IMR-90 (cell line): Measurements from ENCODE around the gene ADGRA1. TPM values are rescaled to one million over a fixed set of nuclear protein-coding genes. Genes with fewer than 3 reads are reported as not detected.

Source experiments
- ATAC-seq: fragments of 200-7000 bp; cut with Tn5 transposase; 2 replicates; pipeline ENCODE4 v1.9.1; 2020; ENCODE audit warnings: low read depth, mild to moderate bottlenecking, moderate library complexity
- BruUV-seq: library from RNA; stranded (reverse); fragments of 400-500 nt; replicated peaks from 2 replicates; lab custom pipeline; 2021; lab: Mats Ljungman, UMichigan
- CTCF ChIA-PET: fragments of 300-600 bp; formaldehyde crosslinking; extraction: SDS; loops from one replicate; lab custom pipeline; 2021; ENCODE audit warnings: antibody characterized with exemption; lab: Yijun Ruan, JAX
- POLR2A ChIA-PET: fragments of 300-600 bp; sonication (Branson Sonifier 250); formaldehyde crosslinking; loops from one replicate; lab custom pipeline; 2022; ENCODE audit warnings: antibody characterized with exemption; ENCODE audit not compliant: unreplicated experiment; lab: Charles Lee
- DNase-seq: peaks from one replicate; pipeline ENCODE4 v3.0.0; 2013
- H2AFZ ChIP-seq: replicated peaks from 2 replicates; pipeline ENCODE3; 2013; ENCODE audit warnings: low read length, mild to moderate bottlenecking; ENCODE audit not compliant: poor library complexity
- H2AK5ac ChIP-seq: 2 replicates; pipeline ENCODE4 v1.6.1; 2013; ENCODE audit warnings: low read depth, low read length, inconsistent platforms
- H2AK9ac ChIP-seq: replicated peaks from 2 replicates; pipeline ENCODE3; 2013; ENCODE audit warnings: mild to moderate bottlenecking, low read depth, low read length, moderate library complexity; ENCODE audit not compliant: poor library complexity
- H2BK120ac ChIP-seq: 2 replicates; pipeline ENCODE4 v1.6.1; 2013; ENCODE audit warnings: low read depth, low read length, inconsistent platforms
- H2BK15ac ChIP-seq: 3 replicates; pipeline ENCODE4 v1.6.1; 2013; ENCODE audit warnings: low read depth, low read length, inconsistent platforms
- H2BK20ac ChIP-seq: 2 replicates; pipeline ENCODE4 v1.6.1; 2013; ENCODE audit warnings: low read depth, mild to moderate bottlenecking, inconsistent platforms, low read length, moderate library complexity
- H2BK5ac ChIP-seq: 2 replicates; pipeline ENCODE4 v1.6.1; 2013; ENCODE audit warnings: mild to moderate bottlenecking, low read depth, low read length, inconsistent platforms; ENCODE audit not compliant: poor library complexity, severe bottlenecking
- H3K14ac ChIP-seq: replicated peaks from 2 replicates; pipeline ENCODE4 v1.6.1; 2013; ENCODE audit warnings: low read depth, low read length, inconsistent platforms
- H3K18ac ChIP-seq: 2 replicates; pipeline ENCODE4 v1.6.1; 2013; ENCODE audit warnings: low read depth, low read length, control low read depth
- H3K23ac ChIP-seq: 2 replicates; pipeline ENCODE4 v1.6.1; 2013; ENCODE audit warnings: low read depth, low read length, inconsistent platforms
- H3K27ac ChIP-seq: 2 replicates; pipeline ENCODE4 v1.5.1; 2013; ENCODE audit warnings: mild to moderate bottlenecking, control low read depth, low read length; ENCODE audit not compliant: insufficient read depth
- H3K27me3 ChIP-seq: 2 replicates; pipeline ENCODE4 v1.6.1; 2013; ENCODE audit warnings: low read length; ENCODE audit not compliant: control insufficient read depth, insufficient read depth
- H3K36me3 ChIP-seq: 2 replicates; pipeline ENCODE4 v1.6.1; 2013; ENCODE audit warnings: low read length, mixed read lengths; ENCODE audit not compliant: control insufficient read depth, insufficient read depth
- H3K4ac ChIP-seq: 2 replicates; pipeline ENCODE4 v1.6.1; 2013; ENCODE audit warnings: low read depth, low read length, inconsistent platforms
- H3K4me1 ChIP-seq: 2 replicates; pipeline ENCODE4 v1.6.1; 2013; ENCODE audit warnings: low read length, mixed read lengths; ENCODE audit not compliant: control insufficient read depth, insufficient read depth
- H3K4me2 ChIP-seq: 2 replicates; pipeline ENCODE4 v1.6.1; 2013; ENCODE audit warnings: low read depth, mild to moderate bottlenecking, control low read depth, low read length, moderate library complexity
- H3K4me3 ChIP-seq: 2 replicates; pipeline ENCODE4 v1.5.1; 2013; ENCODE audit warnings: low read depth, mild to moderate bottlenecking, control low read depth, low read length, moderate library complexity; ENCODE audit not compliant: insufficient read depth
- H3K56ac ChIP-seq: 2 replicates; pipeline ENCODE4 v1.6.1; 2013; ENCODE audit warnings: low read length, inconsistent platforms; ENCODE audit not compliant: insufficient read depth; ENCODE audit errors: extremely low read depth
- H3K79me1 ChIP-seq, 2 experiments: 2 replicates each; pipeline ENCODE4 v1.6.1; 2013; ENCODE audit warnings: low read length in 2 of 2, inconsistent platforms in 1 of 2, low read depth in 1 of 2
- H3K9ac ChIP-seq: 2 replicates; pipeline ENCODE4 v1.6.1; 2013; ENCODE audit warnings: low read depth, low read length, control low read depth
- H3K9me1 ChIP-seq: 2 replicates; pipeline ENCODE4 v1.6.1; 2013; ENCODE audit warnings: low read length, inconsistent platforms; ENCODE audit not compliant: insufficient read depth
- H3K9me3 ChIP-seq: 2 replicates; pipeline ENCODE4 v1.6.1; 2013; ENCODE audit warnings: low read length; ENCODE audit not compliant: control insufficient read depth, insufficient read depth
- H4K20me1 ChIP-seq: 2 replicates; pipeline ENCODE4 v1.6.1; 2013; ENCODE audit warnings: low read length, inconsistent platforms; ENCODE audit not compliant: insufficient read depth
- H4K5ac ChIP-seq: 2 replicates; pipeline ENCODE4 v1.6.1; 2013; ENCODE audit warnings: mild to moderate bottlenecking, low read depth, low read length, control low read depth
- H4K8ac ChIP-seq, 2 experiments: 2 replicates each; pipeline ENCODE4 v1.6.1; 2013; ENCODE audit warnings: low read depth in 2 of 2, low read length in 2 of 2, control low read depth in 1 of 2, inconsistent platforms in 1 of 2
- H4K91ac ChIP-seq: 2 replicates; pipeline ENCODE4 v1.6.1; 2013; ENCODE audit warnings: low read depth, low read length, inconsistent platforms; ENCODE audit not compliant: insufficient read depth
- BHLHE40 ChIP-seq: fragments of 150-350 bp; IDR thresholded peaks from 2 replicates; pipeline ENCODE4 v1.6.1; 2016; ENCODE audit warnings: mild to moderate bottlenecking, low read depth, low read length
- CEBPB ChIP-seq: IDR thresholded peaks from 2 replicates; pipeline ENCODE4 v1.6.1; 2012; ENCODE audit warnings: low read depth, low read length, improper control_type of control experiment
- CHD1 ChIP-seq: IDR thresholded peaks from 2 replicates; pipeline ENCODE4 v1.6.1; 2012; ENCODE audit warnings: low read depth, low read length, improper control_type of control experiment
- FOS ChIP-seq: fragments of 150-350 bp; IDR thresholded peaks from 2 replicates; pipeline ENCODE4 v1.6.1; 2016; ENCODE audit warnings: low read depth, low read length
- MAFK ChIP-seq: IDR thresholded peaks from 2 replicates; pipeline ENCODE4 v1.6.1; 2012; ENCODE audit warnings: low read depth, low read length, improper control_type of control experiment
- MAZ ChIP-seq: IDR thresholded peaks from 2 replicates; pipeline ENCODE4 v1.6.1; 2012; ENCODE audit warnings: low read depth, mild to moderate bottlenecking, low read length, improper control_type of control experiment, moderate library complexity, borderline replicate concordance
- MXI1 ChIP-seq: IDR thresholded peaks from 2 replicates; pipeline ENCODE4 v1.6.1; 2012; ENCODE audit warnings: low read depth, mild to moderate bottlenecking, low read length, moderate library complexity, borderline replicate concordance
- POLR2A ChIP-seq: IDR thresholded peaks from 2 replicates; pipeline ENCODE4 v1.6.1; 2012; ENCODE audit warnings: mild to moderate bottlenecking, low read depth, low read length
- RAD21 ChIP-seq: IDR thresholded peaks from 2 replicates; pipeline ENCODE4 v1.6.1; 2012; ENCODE audit warnings: low read length, improper control_type of control experiment
- RFX5 ChIP-seq: IDR thresholded peaks from 2 replicates; pipeline ENCODE4 v1.8.0; 2012; ENCODE audit warnings: low read depth, mild to moderate bottlenecking, low read length, moderate library complexity
- SMC3 ChIP-seq: fragments of 150-350 bp; IDR thresholded peaks from 2 replicates; pipeline ENCODE4 v1.6.1; 2016; ENCODE audit warnings: low read depth, mild to moderate bottlenecking, antibody characterized with exemption, low read length, moderate library complexity
- WGBS, 2 experiments: methylation state at CpG; one replicate each; pipeline versions ENCODE4 v1.1.5 to v1.1.7; 2013; ENCODE audit warnings: missing lambda C conversion rate in 2 of 2; ENCODE audit not compliant: insufficient read length in 1 of 2; ENCODE audit errors: extremely low coverage in 2 of 2; 5-methylcytosine and 5-hydroxymethylcytosine counted together
- dilution Hi-C: fragments of 300-500 bp; cut with HindIII; formaldehyde crosslinking; loops from one replicate; pipeline ENCODE4 v1.14.3; 2018; ENCODE audit warnings: low sequenced_read_pairs; ENCODE audit not compliant: unreplicated experiment
- in situ Hi-C: fragments of 300-500 bp; cut with MboI; formaldehyde crosslinking; loops from 3 replicates; pipeline ENCODE4 v1.14.3; 2019; ENCODE audit warnings: low sequenced_read_pairs, inconsistent platforms, mixed read lengths
- intact Hi-C: fragments of 100-400 bp; cut with micrococcal nuclease; formaldehyde crosslinking; loops from 2 replicates; pipeline ENCODE4 v1.10.0; 2022
- polyA plus RNA-seq, 3 experiments: library from polyadenylated mRNA; depleted of rRNA; stranded (reverse); fragments of >200 nt; gene quantifications; 2 replicates each; pipeline ENCODE4 v1.2.3, GENCODE V29; 2012; ENCODE audit warnings: low replicate concordance in 1 of 3
- total RNA-seq: library from RNA; depleted of rRNA; stranded (reverse); fragments of >200 nt; gene quantifications from 2 replicates; pipeline ENCODE4 v1.2.3, GENCODE V29; 2012
- TF ChIP-seq, protein P1 (sequence below): fragments of 150-350 bp; IDR thresholded peaks from 2 replicates; pipeline ENCODE4 v1.6.1; 2016; ENCODE audit warnings: low read depth, mild to moderate bottlenecking, low read length, moderate library complexity, borderline replicate concordance
- TF ChIP-seq, protein P2 (sequence below): conservative IDR thresholded peaks from 2 replicates; pipeline ENCODE4 v1.5.1; 2012; ENCODE audit warnings: mild to moderate bottlenecking, low read depth, low read length, improper control_type of control experiment
- TF ChIP-seq, protein P3 (sequence below): fragments of 150-350 bp; IDR thresholded peaks from 2 replicates; pipeline ENCODE4 v1.6.1; 2017; ENCODE audit warnings: mild to moderate bottlenecking, antibody characterized with exemption, low read length, low read depth

Gene ADGRA1
- total and polyA plus RNA-seq, 2 of the 4 experiments (the other 2 are of a cell fraction) = not detected

DNA sequence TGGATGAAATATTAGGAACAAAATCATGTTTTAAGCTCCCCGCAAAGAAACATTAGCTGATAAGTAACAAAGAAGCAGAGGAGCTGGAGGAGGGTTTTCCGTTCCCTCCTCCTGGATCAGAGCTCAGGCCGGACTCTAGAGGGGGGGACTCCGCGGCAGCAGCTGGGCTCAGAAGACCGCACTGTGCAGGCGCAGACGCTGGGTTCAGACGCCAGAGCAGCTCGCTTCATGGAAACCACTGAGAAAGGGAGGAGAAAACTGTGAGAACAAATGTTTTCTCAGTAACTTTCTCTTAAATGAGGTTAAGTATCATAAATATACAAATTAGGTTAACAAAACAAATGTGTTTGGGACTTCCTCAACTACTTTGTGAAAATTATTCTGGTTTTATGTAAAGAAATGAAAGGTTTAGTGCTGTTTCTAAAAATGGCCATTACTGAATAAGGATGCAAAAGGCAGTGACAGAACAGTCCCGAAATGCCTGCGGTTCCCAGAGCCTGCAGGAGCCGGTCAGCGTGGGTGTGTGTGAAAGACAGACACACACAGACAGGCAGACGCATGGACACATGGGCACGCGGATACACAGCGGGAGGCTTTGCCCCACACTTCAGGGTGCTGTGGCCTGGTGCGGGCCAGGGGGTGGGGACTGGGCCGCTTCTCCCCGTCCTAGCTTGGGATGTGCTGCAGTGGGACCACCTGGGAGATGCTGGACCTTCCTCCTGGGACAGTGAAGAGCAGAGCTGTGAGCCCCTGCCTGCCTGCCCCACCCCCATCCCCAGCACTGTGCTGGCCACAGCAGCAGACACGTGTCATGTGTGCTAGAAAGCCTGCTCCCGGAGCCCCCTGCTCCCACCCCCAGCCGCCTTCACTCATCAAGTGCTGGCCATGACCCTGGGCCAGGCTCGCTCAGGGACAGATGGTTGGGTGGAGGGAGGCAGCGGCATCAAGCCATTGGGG lies 20.3 kb upstream of the ADGRA1 start:
- H2AK5ac ChIP-seq = no peak overlapping the region
- no peaks in the 10 kb centered on the region; the same call in 1 of the 2 replicates for H3K9me3 ChIP-seq
- no peaks in the 10 kb centered on the region for H3K36me3 ChIP-seq
- no peak overlapping the region for H3K9ac ChIP-seq
- no peaks in the 10 kb centered on the region for H3K79me1 ChIP-seq
- H3K14ac ChIP-seq = no peak overlapping the region
- 34% methylated on average over 6 of the region's 26 CpGs; no CpG with 5 or more reads in 1 of the 2 experiments for WGBS, 2 experiments
- H4K8ac ChIP-seq = no peak overlapping the region
- no peaks in the 10 kb centered on the region; the same call in 1 of the 2 replicates for H3K27me3 ChIP-seq
- no peak overlapping the region for H3K4ac ChIP-seq
- H4K5ac ChIP-seq = no peak overlapping the region
- no peak overlapping the region for H2BK5ac ChIP-seq
- no peak overlapping the region for H2BK120ac ChIP-seq
- no peak overlapping the region for H3K27ac ChIP-seq
- ChIA-PET CTCF (no interaction called here), POLR2A (no interaction called here)
- TF ChIP-seq, protein P1, sequence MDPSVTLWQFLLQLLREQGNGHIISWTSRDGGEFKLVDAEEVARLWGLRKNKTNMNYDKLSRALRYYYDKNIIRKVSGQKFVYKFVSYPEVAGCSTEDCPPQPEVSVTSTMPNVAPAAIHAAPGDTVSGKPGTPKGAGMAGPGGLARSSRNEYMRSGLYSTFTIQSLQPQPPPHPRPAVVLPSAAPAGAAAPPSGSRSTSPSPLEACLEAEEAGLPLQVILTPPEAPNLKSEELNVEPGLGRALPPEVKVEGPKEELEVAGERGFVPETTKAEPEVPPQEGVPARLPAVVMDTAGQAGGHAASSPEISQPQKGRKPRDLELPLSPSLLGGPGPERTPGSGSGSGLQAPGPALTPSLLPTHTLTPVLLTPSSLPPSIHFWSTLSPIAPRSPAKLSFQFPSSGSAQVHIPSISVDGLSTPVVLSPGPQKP = no peak
- TF ChIP-seq MXI1 (no peak), POLR2A (no peak), SMC3 (no peak), MAZ (no peak), CEBPB (no peak), CHD1 (no peak), RFX5 (no peak), FOS (no peak), MAFK (no peak), BHLHE40 (no peak), RAD21 (no peak)
- TF ChIP-seq, protein P2, sequence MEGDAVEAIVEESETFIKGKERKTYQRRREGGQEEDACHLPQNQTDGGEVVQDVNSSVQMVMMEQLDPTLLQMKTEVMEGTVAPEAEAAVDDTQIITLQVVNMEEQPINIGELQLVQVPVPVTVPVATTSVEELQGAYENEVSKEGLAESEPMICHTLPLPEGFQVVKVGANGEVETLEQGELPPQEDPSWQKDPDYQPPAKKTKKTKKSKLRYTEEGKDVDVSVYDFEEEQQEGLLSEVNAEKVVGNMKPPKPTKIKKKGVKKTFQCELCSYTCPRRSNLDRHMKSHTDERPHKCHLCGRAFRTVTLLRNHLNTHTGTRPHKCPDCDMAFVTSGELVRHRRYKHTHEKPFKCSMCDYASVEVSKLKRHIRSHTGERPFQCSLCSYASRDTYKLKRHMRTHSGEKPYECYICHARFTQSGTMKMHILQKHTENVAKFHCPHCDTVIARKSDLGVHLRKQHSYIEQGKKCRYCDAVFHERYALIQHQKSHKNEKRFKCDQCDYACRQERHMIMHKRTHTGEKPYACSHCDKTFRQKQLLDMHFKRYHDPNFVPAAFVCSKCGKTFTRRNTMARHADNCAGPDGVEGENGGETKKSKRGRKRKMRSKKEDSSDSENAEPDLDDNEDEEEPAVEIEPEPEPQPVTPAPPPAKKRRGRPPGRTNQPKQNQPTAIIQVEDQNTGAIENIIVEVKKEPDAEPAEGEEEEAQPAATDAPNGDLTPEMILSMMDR = no peak
- TF ChIP-seq, protein P3, sequence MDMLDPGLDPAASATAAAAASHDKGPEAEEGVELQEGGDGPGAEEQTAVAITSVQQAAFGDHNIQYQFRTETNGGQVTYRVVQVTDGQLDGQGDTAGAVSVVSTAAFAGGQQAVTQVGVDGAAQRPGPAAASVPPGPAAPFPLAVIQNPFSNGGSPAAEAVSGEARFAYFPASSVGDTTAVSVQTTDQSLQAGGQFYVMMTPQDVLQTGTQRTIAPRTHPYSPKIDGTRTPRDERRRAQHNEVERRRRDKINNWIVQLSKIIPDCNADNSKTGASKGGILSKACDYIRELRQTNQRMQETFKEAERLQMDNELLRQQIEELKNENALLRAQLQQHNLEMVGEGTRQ = no peak
- in situ Hi-C loops (no loop called here), dilution Hi-C loops (no loop called here), intact Hi-C loops (no loop called here)
- H4K20me1 ChIP-seq = no peaks in the 10 kb centered on the region
- no TSS peak for BruUV-seq
- no peak overlapping the region for H2BK15ac ChIP-seq
- H2BK20ac ChIP-seq = no peak overlapping the region
- no peaks in the 10 kb centered on the region for H3K9me1 ChIP-seq
- no peak overlapping the region for H3K4me3 ChIP-seq
- H2AK9ac ChIP-seq = no peak overlapping the region
- H3K18ac ChIP-seq = no peak overlapping the region
- H2AFZ ChIP-seq = no peak overlapping the region
- H3K23ac ChIP-seq = no peak overlapping the region
- no peak for DNase-seq
- peak; percentile 51; the same call in 1 of the 2 replicates for ATAC-seq
- no peak overlapping the region for H4K91ac ChIP-seq
- H3K56ac ChIP-seq = no peak overlapping the region
- no peaks in the 10 kb centered on the region for H3K4me1 ChIP-seq
- no peak overlapping the region for H3K4me2 ChIP-seq
